CD14-positive monocyte (primary cell): ENCODE measurements around the gene PSMF1. TPM values are rescaled to one million over a fixed set of nuclear protein-coding genes. Genes with fewer than 3 reads are reported as not detected.
"Not testable (repeated sequence)": the region's sequence is repeated elsewhere in the genome, so short reads cannot be mapped to it uniquely, and the experiment has no call there.

ENCODE experiments used
- DNase-seq, 3 donors: peaks; one replicate each; pipeline ENCODE4 v3.0.0-alpha.2; 2011 to 2022
- H2AFZ ChIP-seq: 2 replicates; pipeline ENCODE4 v1.6.0; 2012; ENCODE audit warnings: mild to moderate bottlenecking, low read depth, low read length, inconsistent platforms; ENCODE audit not compliant: insufficient read depth, poor library complexity, severe bottlenecking
- H3K27ac ChIP-seq, 2 donors: 1 replicate in 1 of 2; 2 replicates in 1 of 2; pipeline ENCODE4 v1.5.1; 2012 to 2013; ENCODE audit warnings: low read length in 2 of 2, control low read depth in 1 of 2, inconsistent platforms in 1 of 2, low read depth in 1 of 2, mild to moderate bottlenecking in 1 of 2
- H3K27me3 ChIP-seq, 2 donors: one replicate each; pipeline versions ENCODE4 v1.6.0 to v1.6.1; 2011 to 2013; ENCODE audit warnings: low read length in 2 of 2; ENCODE audit not compliant: control insufficient read depth in 2 of 2, insufficient read depth in 2 of 2
- H3K36me3 ChIP-seq, 2 donors: replicated peaks in 1 of 2; 1 replicate in 1 of 2; 2 replicates in 1 of 2; pipeline versions ENCODE4 v1.5.1 to v1.6.1; 2012 to 2013; ENCODE audit warnings: low read length in 2 of 2, control low read depth in 1 of 2, inconsistent platforms in 1 of 2, mild to moderate bottlenecking in 1 of 2; ENCODE audit not compliant: insufficient read depth in 2 of 2, control insufficient read depth in 1 of 2
- H3K4me1 ChIP-seq, 2 donors: 1 replicate in 1 of 2; 2 replicates in 1 of 2; pipeline versions ENCODE4 v1.5.1 to v1.6.1; 2012 to 2013; ENCODE audit warnings: low read length in 2 of 2, control low read depth in 1 of 2, inconsistent platforms in 1 of 2, mild to moderate bottlenecking in 1 of 2, moderate library complexity in 1 of 2; ENCODE audit not compliant: insufficient read depth in 2 of 2, control insufficient read depth in 1 of 2
- H3K4me2 ChIP-seq: replicated peaks from 2 replicates; pipeline ENCODE3; 2012; ENCODE audit warnings: low read length, moderate library complexity, mild to moderate bottlenecking; ENCODE audit not compliant: poor library complexity, severe bottlenecking; ENCODE audit errors: extremely low read depth
- H3K4me3 ChIP-seq, 3 experiments: fragments of 200-600 bp in 1 of 3; sonication (generic) in 1 of 3; replicated peaks in 1 of 3; 1 replicate in 2 of 3; 2 replicates in 1 of 3; pipeline ENCODE4 v1.5.1; 2011 to 2013; ENCODE audit warnings: low read length in 3 of 3, mild to moderate bottlenecking in 3 of 3, control low read depth in 2 of 3, low read depth in 2 of 3, inconsistent platforms in 1 of 3, moderate library complexity in 1 of 3
- H3K79me2 ChIP-seq: 2 replicates; pipeline ENCODE4 v1.6.0; 2012; ENCODE audit warnings: mild to moderate bottlenecking, control low read depth, inconsistent platforms, low read length, moderate library complexity; ENCODE audit not compliant: insufficient read depth
- H3K9ac ChIP-seq: 2 replicates; pipeline ENCODE4 v1.6.0; 2017; ENCODE audit warnings: low read length, mild to moderate bottlenecking; ENCODE audit not compliant: insufficient read depth, poor library complexity, severe bottlenecking
- H3K9me3 ChIP-seq, 2 donors: replicated peaks in 1 of 2; 1 replicate in 1 of 2; 2 replicates in 1 of 2; pipeline versions ENCODE4 v1.5.1 to v1.6.1; 2012 to 2013; ENCODE audit warnings: low read length in 2 of 2, control low read depth in 1 of 2; ENCODE audit not compliant: control insufficient read depth in 1 of 2, insufficient read depth in 1 of 2
- H4K20me1 ChIP-seq: 2 replicates; pipeline ENCODE4 v1.6.0; 2012; ENCODE audit warnings: mild to moderate bottlenecking, low read length, control low read depth, moderate library complexity; ENCODE audit not compliant: insufficient read depth
- H3K27ac Mint-ChIP-seq, 7 donors: one replicate each; pipeline ENCODE4 v1.8.0; 2020; ENCODE audit warnings: mild to moderate bottlenecking in 7 of 7, mixed read lengths in 7 of 7, moderate library complexity in 6 of 7, inconsistent platforms in 2 of 7
- H3K27me3 Mint-ChIP-seq, 3 donors: one replicate each; pipeline ENCODE4 v1.8.0; 2021 to 2022; ENCODE audit warnings: low read depth in 3 of 3, mild to moderate bottlenecking in 3 of 3, mixed read lengths in 3 of 3, moderate library complexity in 3 of 3, inconsistent platforms in 1 of 3
- H3K36me3 Mint-ChIP-seq, 2 donors: one replicate each; pipeline ENCODE4 v1.8.0; 2020; ENCODE audit warnings: mixed read lengths in 2 of 2, inconsistent platforms in 1 of 2, mild to moderate bottlenecking in 1 of 2
- H3K4me1 Mint-ChIP-seq: one replicate; pipeline ENCODE4 v1.8.0; 2020; ENCODE audit warnings: mild to moderate bottlenecking, mixed read lengths
- H3K4me3 Mint-ChIP-seq, 2 donors: one replicate each; pipeline ENCODE4 v1.8.0; 2020; ENCODE audit warnings: mild to moderate bottlenecking in 2 of 2, mixed read lengths in 2 of 2, moderate library complexity in 1 of 2
- H3K9me3 Mint-ChIP-seq, 7 donors: one replicate each; pipeline ENCODE4 v1.8.0; 2020 to 2022; ENCODE audit warnings: mixed read lengths in 7 of 7, mild to moderate bottlenecking in 6 of 7, moderate library complexity in 6 of 7, inconsistent platforms in 2 of 7
- CTCF ChIP-seq: fragments of 200-600 bp; IDR thresholded peaks from one replicate; pipeline ENCODE4 v1.8.0; 2022; ENCODE audit warnings: antibody characterized with exemption, mild to moderate bottlenecking
- WGBS: methylation state at CpG from one replicate; pipeline ENCODE4 v1.1.5; 2013; ENCODE audit warnings: missing lambda C conversion rate; ENCODE audit not compliant: insufficient coverage; 5-methylcytosine and 5-hydroxymethylcytosine counted together
- intact Hi-C, 2 donors: fragments of 100-400 bp; cut with micrococcal nuclease; formaldehyde crosslinking; loops; one replicate each; pipeline versions ENCODE4 v1.15.0 to v1.15.1; 2023
- polyA plus RNA-seq, 3 donors: library from polyadenylated mRNA; depleted of rRNA in 1 of 3; unstranded in 2 of 3; stranded (reverse) in 1 of 3; fragments of 300-500 nt in 2 of 3; fragments of >200 nt in 1 of 3; fragmentation: Illumina TruSeq in 2 of 3; gene quantifications; 1 replicate in 2 of 3; 2 replicates in 1 of 3; pipeline ENCODE4 v1.2.3, GENCODE V29; 2012 to 2021

Gene PSMF1
- polyA plus RNA-seq, 3 donors: 103 to 349 (median 138) TPM

- Mint-ChIP-seq H3K36me3 (no peaks in the 10 kb centered on the region), H3K27ac (no peak overlapping the region), H3K9me3 (no peaks in the 10 kb centered on the region), H3K4me1 (peaks cover 3% of the 10 kb centered on the region), H3K27me3 (peaks cover 9 to 25% (median 10%) of the 10 kb centered on the region in 3 donors), H3K4me3 (no peak overlapping the region)
- WGBS: 75% methylated on average over 2 of the region's 4 CpGs
- Histone ChIP-seq H3K27me3 (peaks cover 0 to 5% of the 10 kb centered on the region in 2 donors), H3K36me3 (no peaks in the 10 kb centered on the region), H3K9me3 (no peaks in the 10 kb centered on the region), H3K4me1 (no peaks in the 10 kb centered on the region), H2AFZ (no peak overlapping the region), H3K27ac (no peak overlapping the region), H3K4me3 (no peak overlapping the region), H3K4me2 (no peak overlapping the region), H3K9ac (no peak overlapping the region), H3K79me2 (no peaks in the 10 kb centered on the region), H4K20me1 (no peaks in the 10 kb centered on the region)
- intact Hi-C loops: loop anchor here in 1 of 2 donors (5.0 kb wide), 2 partner anchors 258 to 403 kb away; no protein-coding TSS in a partner anchor
- TF ChIP-seq CTCF: no peak
- DNase-seq: no peak
Observed at GRCh38 chr20:1214838-1215261, 96.4 kb downstream of the PSMF1 start.

GRCh38 chr20:1215386-1216170, 97.2 kb downstream of the PSMF1 start:
- Mint-ChIP-seq H3K36me3 (no peaks in the 10 kb centered on the region), H3K9me3 (no peaks in the 10 kb centered on the region), H3K27ac (no peak overlapping the region), H3K27me3 (peaks cover 9 to 23% (median 10%) of the 10 kb centered on the region in 3 donors), H3K4me3 (no peak overlapping the region), H3K4me1 (peaks cover 3% of the 10 kb centered on the region)
- H3K9me3 ChIP-seq: no peaks in the 10 kb centered on the region
- DNase-seq: no peak
- H2AFZ ChIP-seq: no peak overlapping the region
- intact Hi-C loops: no loop called here
- no peak overlapping the region for H3K4me2 ChIP-seq
- H3K36me3 ChIP-seq: no peaks in the 10 kb centered on the region
- 41% methylated on average over 4 of the region's 11 CpGs for WGBS
- H4K20me1 ChIP-seq: no peaks in the 10 kb centered on the region
- TF ChIP-seq CTCF: no peak
- H3K27ac ChIP-seq: no peak overlapping the region
- no peaks in the 10 kb centered on the region for H3K79me2 ChIP-seq
- peaks cover 0 to 5% of the 10 kb centered on the region in 2 donors for H3K27me3 ChIP-seq
- H3K4me3 ChIP-seq: no peak overlapping the region
- H3K4me1 ChIP-seq: no peaks in the 10 kb centered on the region
- no peak overlapping the region for H3K9ac ChIP-seq

- H3K4me2 ChIP-seq, H3K27ac ChIP-seq, DNase-seq, H3K9me3 Mint-ChIP-seq, H3K36me3 ChIP-seq, intact Hi-C loops, H3K36me3 Mint-ChIP-seq, H3K79me2 ChIP-seq, H3K4me3 Mint-ChIP-seq, H3K27ac Mint-ChIP-seq, H3K27me3 ChIP-seq, H4K20me1 ChIP-seq, H3K4me1 Mint-ChIP-seq, H3K4me3 ChIP-seq, H3K9ac ChIP-seq, H2AFZ ChIP-seq, H3K9me3 ChIP-seq, H3K4me1 ChIP-seq: not testable (repeated sequence)
- WGBS: 92% methylated on average over 16 of the region's 19 CpGs
- peaks cover 12 to 27% (median 12%) of the 10 kb centered on the region in 3 donors for H3K27me3 Mint-ChIP-seq
Observed at GRCh38 chr20:1216527-1217427, 98.4 kb downstream of the PSMF1 start.
